PC-9 (cell line): ENCODE data around the gene ZBTB4. TPM values are rescaled to one million over a fixed set of nuclear protein-coding genes. Genes with fewer than 3 reads are reported as not detected.

ENCODE experiments used
- Bru-seq: library from RNA; stranded (reverse); fragments of 400-500 nt; gene quantifications from one replicate; lab custom pipeline; 2021; lab: Mats Ljungman, UMichigan
- BruChase-seq, 2 experiments: library from RNA; stranded (reverse); fragments of 400-500 nt; gene quantifications; one replicate each; lab custom pipeline; 2021; lab: Mats Ljungman, UMichigan
- BruUV-seq: library from RNA; stranded (reverse); fragments of 400-500 nt; replicated peaks from 2 replicates; lab custom pipeline; 2021; lab: Mats Ljungman, UMichigan
- CTCF ChIA-PET: fragments of 300-600 bp; sonication (Branson Sonifier 250); formaldehyde crosslinking; loops from one replicate; lab custom pipeline; 2022; ENCODE audit warnings: antibody characterized with exemption; lab: Charles Lee
- POLR2A ChIA-PET: fragments of 300-600 bp; sonication (Branson Sonifier 250); formaldehyde crosslinking; loops from one replicate; lab custom pipeline; 2022; ENCODE audit warnings: antibody characterized with exemption; ENCODE audit not compliant: unreplicated experiment; lab: Charles Lee
- DNase-seq, 2 experiments: peaks; one replicate each; pipeline versions ENCODE4 v3.0.0 to v3.0.0-alpha.2; 2015 to 2022; ENCODE audit warnings: mixed read lengths in 1 of 2
- H2AFZ ChIP-seq: fragments of 200-600 bp; sonication (generic); 2 replicates; pipeline ENCODE4 v1.8.1; 2017; ENCODE audit warnings: antibody characterized with exemption
- H3F3A ChIP-seq: fragments of 200-600 bp; sonication (generic); 2 replicates; pipeline ENCODE4 v1.8.1; 2017; ENCODE audit warnings: antibody characterized with exemption, mild to moderate bottlenecking, low read depth; ENCODE audit not compliant: insufficient read depth
- H3K27ac ChIP-seq: fragments of 200-600 bp; sonication (generic); 2 replicates; pipeline ENCODE4 v1.6.1; 2016; ENCODE audit warnings: mixed run types
- H3K27me3 ChIP-seq: fragments of 200-600 bp; sonication (generic); 2 replicates; pipeline ENCODE4 v1.6.1; 2016; ENCODE audit warnings: low read depth, mixed run types; ENCODE audit not compliant: insufficient read depth
- H3K36me3 ChIP-seq: fragments of 200-600 bp; sonication (generic); 2 replicates; pipeline ENCODE4 v1.6.1; 2016; ENCODE audit warnings: low read depth, mixed run types
- H3K4me1 ChIP-seq: fragments of 200-600 bp; sonication (generic); replicated peaks from 2 replicates; pipeline ENCODE4 v1.6.1; 2016; ENCODE audit warnings: mixed run types; ENCODE audit not compliant: insufficient read depth
- H3K4me2 ChIP-seq: fragments of 200-600 bp; sonication (generic); 2 replicates; pipeline ENCODE4 v1.6.1; 2017; ENCODE audit warnings: mixed run types
- H3K4me3 ChIP-seq: fragments of 200-600 bp; sonication (generic); 2 replicates; pipeline ENCODE4 v1.6.1; 2016; ENCODE audit warnings: mixed run types
- H3K79me2 ChIP-seq: fragments of 200-600 bp; sonication (generic); 2 replicates; pipeline ENCODE4 v1.6.1; 2017; ENCODE audit warnings: low read depth, mixed run types
- H3K9me2 ChIP-seq: fragments of 200-600 bp; sonication (generic); 2 replicates; pipeline ENCODE4 v1.8.1; 2017; ENCODE audit warnings: mild to moderate bottlenecking; ENCODE audit not compliant: insufficient read depth
- H3K9me3 ChIP-seq: fragments of 200-600 bp; sonication (generic); 2 replicates; pipeline ENCODE4 v1.8.1; 2016; ENCODE audit warnings: low read depth; ENCODE audit not compliant: insufficient read depth
- H4K20me1 ChIP-seq: fragments of 200-600 bp; sonication (generic); 2 replicates; pipeline ENCODE4 v1.8.1; 2017; ENCODE audit not compliant: insufficient read depth
- EZH2 ChIP-seq: fragments of 200-600 bp; sonication (generic); IDR thresholded peaks from 2 replicates; pipeline ENCODE4 v1.8.0; 2017; ENCODE audit warnings: antibody characterized with exemption, low read depth
- intact Hi-C: fragments of 100-400 bp; cut with micrococcal nuclease; formaldehyde crosslinking; loops from one replicate; pipeline ENCODE4 v1.10.0; 2022; ENCODE audit not compliant: unreplicated experiment
- long read RNA-seq: library from polyadenylated mRNA; stranded (forward); transcript quantifications from one replicate; pipeline ENCODE4 v2.0.0, GENCODE V29; 2022
- total RNA-seq: library from RNA; stranded (reverse); gene quantifications from 2 replicates; pipeline ENCODE4 v1.2.3, GENCODE V29; 2021
- TF ChIP-seq, protein P1 (sequence below): fragments of 200-600 bp; sonication (generic); conservative IDR thresholded peaks from 2 replicates; pipeline ENCODE4 v1.6.1; 2017; ENCODE audit warnings: mixed run types, antibody characterized with exemption, mild to moderate bottlenecking, moderate library complexity

The ZBTB4 gene, protein sequence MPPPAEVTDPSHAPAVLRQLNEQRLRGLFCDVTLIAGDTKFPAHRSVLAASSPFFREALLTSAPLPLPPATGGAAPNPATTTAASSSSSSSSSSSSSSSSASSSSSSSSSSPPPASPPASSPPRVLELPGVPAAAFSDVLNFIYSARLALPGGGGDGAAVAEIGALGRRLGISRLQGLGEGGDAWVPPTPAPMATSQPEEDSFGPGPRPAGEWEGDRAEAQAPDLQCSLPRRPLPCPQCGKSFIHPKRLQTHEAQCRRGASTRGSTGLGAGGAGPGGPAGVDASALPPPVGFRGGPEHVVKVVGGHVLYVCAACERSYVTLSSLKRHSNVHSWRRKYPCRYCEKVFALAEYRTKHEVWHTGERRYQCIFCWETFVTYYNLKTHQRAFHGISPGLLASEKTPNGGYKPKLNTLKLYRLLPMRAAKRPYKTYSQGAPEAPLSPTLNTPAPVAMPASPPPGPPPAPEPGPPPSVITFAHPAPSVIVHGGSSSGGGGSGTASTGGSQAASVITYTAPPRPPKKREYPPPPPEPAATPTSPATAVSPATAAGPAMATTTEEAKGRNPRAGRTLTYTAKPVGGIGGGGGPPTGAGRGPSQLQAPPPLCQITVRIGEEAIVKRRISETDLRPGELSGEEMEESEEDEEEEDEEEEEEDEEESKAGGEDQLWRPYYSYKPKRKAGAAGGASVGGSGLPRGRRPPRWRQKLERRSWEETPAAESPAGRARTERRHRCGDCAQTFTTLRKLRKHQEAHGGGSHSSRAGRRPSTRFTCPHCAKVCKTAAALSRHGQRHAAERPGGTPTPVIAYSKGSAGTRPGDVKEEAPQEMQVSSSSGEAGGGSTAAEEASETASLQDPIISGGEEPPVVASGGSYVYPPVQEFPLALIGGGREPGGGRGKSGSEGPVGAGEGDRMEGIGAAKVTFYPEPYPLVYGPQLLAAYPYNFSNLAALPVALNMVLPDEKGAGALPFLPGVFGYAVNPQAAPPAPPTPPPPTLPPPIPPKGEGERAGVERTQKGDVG
- total RNA-seq (50.6 and 54.0 TPM in 2 replicates), Bru-seq, nascent RNA (percentile 75 among the genes with signal in this experiment), BruChase-seq, experiment 1, labeled RNA remaining after a 2-hour chase (percentile 93 among the genes with signal in this experiment), BruChase-seq, experiment 2, labeled RNA remaining after a 6-hour chase (percentile 94 among the genes with signal in this experiment)
- long read RNA-seq, full-length matches to known transcripts = 21 of 47 reads
- long read RNA-seq, partial matches to known transcripts = 1 of 47 reads
- long read RNA-seq, other reads (novel, unspliced or antisense) = 25 of 47 reads

DNA sequence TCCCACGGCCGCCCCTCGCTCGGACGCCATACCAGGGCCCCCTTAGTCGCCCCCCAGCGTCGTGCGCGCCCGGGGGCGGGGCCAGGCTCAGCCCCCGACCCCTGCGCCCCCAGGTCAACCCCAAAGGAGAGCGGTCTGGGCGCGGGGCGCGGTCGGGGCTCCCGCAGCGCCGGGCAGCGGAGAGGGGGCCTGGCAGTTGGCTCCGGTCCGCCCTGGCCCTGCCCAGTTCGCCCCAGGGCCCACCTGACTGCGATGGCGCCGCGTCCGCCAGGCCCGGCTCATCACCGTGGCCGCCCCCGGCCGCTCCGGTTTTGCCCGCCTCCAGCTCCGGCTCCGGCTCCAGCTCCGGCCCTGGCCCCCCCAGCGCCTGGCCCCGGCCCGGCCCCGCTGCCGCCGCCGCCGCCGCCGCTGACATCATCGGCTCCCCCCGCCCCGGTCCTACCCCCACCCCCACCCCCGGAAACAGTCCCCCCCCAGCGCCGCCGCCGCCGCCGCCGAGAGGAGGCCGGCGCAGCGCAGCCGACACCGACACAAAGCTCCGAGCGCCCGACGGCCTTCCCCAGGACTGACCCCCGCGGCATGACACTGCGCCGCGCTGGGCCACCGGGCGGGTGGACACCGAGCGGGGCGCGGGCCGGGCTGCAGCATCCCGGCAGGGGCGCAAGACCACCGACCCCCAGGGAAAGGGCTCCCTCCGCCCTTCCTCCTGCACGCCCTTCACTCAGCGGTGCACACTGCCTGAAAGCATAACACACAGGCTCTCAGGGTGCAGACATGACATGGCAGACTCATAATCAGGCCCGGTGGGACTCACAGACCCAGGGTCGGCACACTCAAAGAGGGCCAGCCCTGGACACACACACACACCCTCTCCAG is at the start of gene ZBTB4:
ZBTB4 (minus strand) TSS at position 419 of the 876 bp plus-strand sequence. CDS start 12,830 bp downstream, outside the sequence.
- DNase-seq = peak in 1 of 2 experiments; percentile 59
- BruUV-seq = no TSS peak

DNA sequence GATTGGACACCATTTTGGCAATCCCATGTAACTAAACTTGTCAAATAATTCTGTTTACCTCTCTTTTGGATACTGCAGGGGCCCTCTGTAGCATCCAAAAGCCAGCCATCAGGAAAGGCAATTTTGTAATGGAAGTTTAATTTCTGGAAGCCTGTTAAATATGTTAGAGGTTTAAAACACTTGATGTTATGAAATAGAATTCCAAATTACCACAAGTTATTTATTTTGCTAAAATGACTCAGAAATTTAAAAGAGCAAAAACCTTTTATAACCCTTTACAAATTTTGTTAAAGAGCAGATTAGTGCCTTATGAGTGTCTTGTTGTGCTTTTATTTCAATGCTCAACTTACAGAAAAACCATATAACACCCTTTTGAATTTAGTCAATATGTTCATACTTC is 49.4 kb upstream of the ZBTB4 start:
- Histone ChIP-seq H3K27me3 (no peaks in the 10 kb centered on the region), H3K9me2 (no peaks in the 10 kb centered on the region), H3K9me3 (no peaks in the 10 kb centered on the region; the same call in 1 of the 2 replicates), H3K79me2 (no peaks in the 10 kb centered on the region), H3K4me3 (no peak overlapping the region), H3F3A (no peaks in the 10 kb centered on the region; the same call in 1 of the 2 replicates), H3K4me1 (no peaks in the 10 kb centered on the region), H3K27ac (no peak overlapping the region), H3K4me2 (no peak overlapping the region), H4K20me1 (no peaks in the 10 kb centered on the region), H3K36me3 (no peaks in the 10 kb centered on the region), H2AFZ (no peak overlapping the region)
- TF ChIP-seq, protein P1, sequence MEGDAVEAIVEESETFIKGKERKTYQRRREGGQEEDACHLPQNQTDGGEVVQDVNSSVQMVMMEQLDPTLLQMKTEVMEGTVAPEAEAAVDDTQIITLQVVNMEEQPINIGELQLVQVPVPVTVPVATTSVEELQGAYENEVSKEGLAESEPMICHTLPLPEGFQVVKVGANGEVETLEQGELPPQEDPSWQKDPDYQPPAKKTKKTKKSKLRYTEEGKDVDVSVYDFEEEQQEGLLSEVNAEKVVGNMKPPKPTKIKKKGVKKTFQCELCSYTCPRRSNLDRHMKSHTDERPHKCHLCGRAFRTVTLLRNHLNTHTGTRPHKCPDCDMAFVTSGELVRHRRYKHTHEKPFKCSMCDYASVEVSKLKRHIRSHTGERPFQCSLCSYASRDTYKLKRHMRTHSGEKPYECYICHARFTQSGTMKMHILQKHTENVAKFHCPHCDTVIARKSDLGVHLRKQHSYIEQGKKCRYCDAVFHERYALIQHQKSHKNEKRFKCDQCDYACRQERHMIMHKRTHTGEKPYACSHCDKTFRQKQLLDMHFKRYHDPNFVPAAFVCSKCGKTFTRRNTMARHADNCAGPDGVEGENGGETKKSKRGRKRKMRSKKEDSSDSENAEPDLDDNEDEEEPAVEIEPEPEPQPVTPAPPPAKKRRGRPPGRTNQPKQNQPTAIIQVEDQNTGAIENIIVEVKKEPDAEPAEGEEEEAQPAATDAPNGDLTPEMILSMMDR = no peak
- TF ChIP-seq EZH2 = no peak
- BruUV-seq = no TSS peak
- intact Hi-C loops = no loop called here
- POLR2A ChIA-PET = no interaction called here
- DNase-seq = no peak
- CTCF ChIA-PET = no interaction called here

More for the DNA sequence above, at the start of gene ZBTB4:
- H4K20me1 ChIP-seq = no peaks in the 10 kb centered on the region
- H3K4me2 ChIP-seq = peak within 1 kb of the TSS; percentile 84
- peaks cover 11% of the 10 kb centered on the region; the same call in 1 of the 2 replicates for H3F3A ChIP-seq
- peak within 1 kb of the TSS; percentile 83 for H2AFZ ChIP-seq
- ChIA-PET CTCF (interaction anchor here (0.7 to 0.9 kb wide), 2 partner anchors 80 to 265 kb away, joined by 5 to 10 read pairs; no protein-coding TSS in a partner anchor), POLR2A (interaction anchor here (0.5 to 1.1 kb wide), 6 partner anchors 34 to 437 kb away, joined by 3 to 26 read pairs (median 4); no protein-coding TSS in a partner anchor)
- TF ChIP-seq, protein P1 = no peak
- TF ChIP-seq EZH2 = no peak
- intact Hi-C loops = loop anchor here (5.0 kb wide), 1 partner anchor 217 kb away; the partner anchor contains the start of gene CLDN7
- no peaks in the 10 kb centered on the region for H3K27me3 ChIP-seq
- H3K4me3 ChIP-seq = peak within 1 kb of the TSS; percentile 76
- no peaks in the 10 kb centered on the region for H3K9me2 ChIP-seq
- no peaks in the 10 kb centered on the region for H3K9me3 ChIP-seq
- H3K79me2 ChIP-seq = peaks cover 48% of the 10 kb centered on the region
- H3K27ac ChIP-seq = peak within 1 kb of the TSS; percentile 37
- H3K36me3 ChIP-seq = no peaks in the 10 kb centered on the region
- H3K4me1 ChIP-seq = peaks cover 35% of the 10 kb centered on the region
